ENCODE measurements around the gene CAGE1. TPM values are rescaled to one million over a fixed set of nuclear protein-coding genes. Genes with fewer than 3 reads are reported as not detected.

The CAGE1 gene
- total RNA-seq, 4 donors from 2014 or later: not detected

GRCh38 chr6:7404546-7404945 is 15.0 kb upstream of the CAGE1 start:
- H3K9me3 ChIP-seq: no peaks in the 10 kb centered on the region

GRCh38 chr6:7402716-7403115 is 13.2 kb upstream of the CAGE1 start:
- WGBS, 2 donors (ENCODE audit: low coverage in 1 of 2): 82 to 90% methylated on average over 1 of the region's 1 CpG
- Histone ChIP-seq H3K9me3 (no peaks in the 10 kb centered on the region), H3K4me3 (no peak overlapping the region), H3K36me3 (peaks cover 10 to 99% of the 10 kb centered on the region in 2 donors), H3K27ac (no peak overlapping the region), H3K27me3 (no peaks in the 10 kb centered on the region), H3K4me1 (no peaks in the 10 kb centered on the region)
- no peak for ATAC-seq
- TF ChIP-seq EP300 (IDR thresholded peaks at IDR 0.05) (no peak), POLR2A (IDR thresholded peaks at IDR 0.05) (no peak), POLR2AphosphoS5 (IDR thresholded peaks at IDR 0.05) (no peak), CTCF (IDR thresholded peaks at IDR 0.05) (no peak)

More at GRCh38 chr6:7404546-7404945, 15.0 kb upstream of the CAGE1 start:
- no peak for TF ChIP-seq POLR2A (IDR thresholded peaks at IDR 0.05)
- Histone ChIP-seq H3K4me1 (no peaks in the 10 kb centered on the region), H3K27ac (no peak overlapping the region), H3K36me3 (peaks cover 7 to 99% of the 10 kb centered on the region in 2 donors), H3K4me3 (no peak overlapping the region), H3K27me3 (no peaks in the 10 kb centered on the region)
- no peak for ATAC-seq
- 86 to 90% methylated on average over 5 of the region's 5 CpGs for whole genome bisulfite sequencing, 2 donors (ENCODE audit: low coverage in 1 of 2)

- Histone ChIP-seq H3K4me1 (no peaks in the 10 kb centered on the region), H3K9me3 (no peaks in the 10 kb centered on the region), H3K27me3 (no peaks in the 10 kb centered on the region), H3K4me3 (no peak overlapping the region), H3K27ac (no peak overlapping the region), H3K36me3 (peaks cover 10 to 99% of the 10 kb centered on the region in 2 donors)
- ATAC-seq: no peak
- WGBS, 2 donors (ENCODE audit: low coverage in 1 of 2): 92 to 96% methylated on average over 3 of the region's 3 CpGs
- TF ChIP-seq POLR2A (IDR thresholded peaks at IDR 0.05) (no peak), POLR2AphosphoS5 (IDR thresholded peaks at IDR 0.05) (no peak), EP300 (IDR thresholded peaks at IDR 0.05) (no peak), CTCF (IDR thresholded peaks at IDR 0.05) (no peak)
These were observed 11.5 kb upstream of the CAGE1 start for GRCh38 chr6:7401075-7401474.

GRCh38 chr6:7392402-7392801 is 2.9 kb upstream of the CAGE1 start:
- Histone ChIP-seq H3K27me3 (no peaks in the 10 kb centered on the region), H3K4me3 (no peak overlapping the region), H3K27ac (no peak overlapping the region), H3K9me3 (no peaks in the 10 kb centered on the region), H3K36me3 (peaks cover 0 to 46% of the 10 kb centered on the region in 2 donors), H3K4me1 (peaks cover 0 to 34% (median 12%) of the 10 kb centered on the region in 3 donors)
- 73 to 81% methylated on average over 2 to 6 of the region's 6 CpGs for WGBS, 2 donors (ENCODE audit: low coverage in 1 of 2)
- ATAC-seq: no peak
- TF ChIP-seq POLR2A (IDR thresholded peaks at IDR 0.05): no peak
- TF ChIP-seq POLR2AphosphoS5 (IDR thresholded peaks at IDR 0.05): no peak

GRCh38 chr6:7391151-7391550 is 1.6 kb upstream of the CAGE1 start:
- 84 to 86% methylated on average over 3 to 4 of the region's 4 CpGs for WGBS, 2 donors (ENCODE audit: low coverage in 1 of 2)
- no peak overlapping the region for H3K4me3 ChIP-seq
- peaks cover 0 to 34% (median 12%) of the 10 kb centered on the region in 3 donors for H3K4me1 ChIP-seq
- no peak for TF ChIP-seq POLR2AphosphoS5 (IDR thresholded peaks at IDR 0.05)
- no peak for TF ChIP-seq POLR2A (IDR thresholded peaks at IDR 0.05)
- no peak for TF ChIP-seq EP300 (IDR thresholded peaks at IDR 0.05)
- no peak for TF ChIP-seq CTCF (IDR thresholded peaks at IDR 0.05)
- H3K27ac ChIP-seq: no peak overlapping the region
- peaks cover 0 to 33% of the 10 kb centered on the region in 2 donors for H3K36me3 ChIP-seq
- no peak for ATAC-seq
- H3K27me3 ChIP-seq: no peaks in the 10 kb centered on the region
- no peaks in the 10 kb centered on the region for H3K9me3 ChIP-seq

GRCh38 chr6:7390226-7390878 is 810 bp upstream of the CAGE1 start:
- no peak for ATAC-seq
- no peak for TF ChIP-seq CTCF (IDR thresholded peaks at IDR 0.05)
- TF ChIP-seq POLR2AphosphoS5 (IDR thresholded peaks at IDR 0.05): no peak
- TF ChIP-seq POLR2A (IDR thresholded peaks at IDR 0.05): no peak
- TF ChIP-seq EP300 (IDR thresholded peaks at IDR 0.05): no peak
- H3K4me1 ChIP-seq: peaks cover 0 to 34% (median 12%) of the 10 kb centered on the region in 3 donors
- no peaks in the 10 kb centered on the region for H3K27me3 ChIP-seq
- H3K4me3 ChIP-seq: peak overlapping the region; percentile 66 to 72
- peak overlapping the region; percentile 75 to 96 (median 92) for H3K27ac ChIP-seq
- peaks cover 0 to 25% of the 10 kb centered on the region in 2 donors for H3K36me3 ChIP-seq
- no peaks in the 10 kb centered on the region for H3K9me3 ChIP-seq
- WGBS, 2 donors (ENCODE audit: low coverage in 1 of 2): 7 to 8% methylated on average over 6 to 8 of the region's 14 CpGs
